ENCODE measurements around the gene RABGAP1. TPM values are rescaled to one million over a fixed set of nuclear protein-coding genes. Genes with fewer than 3 reads are reported as not detected.

The RABGAP1 gene
- total RNA-seq, 1 donor from 2014 or later, result 80.2 TPM

GRCh38 chr9:122941582-122942234 lies 888 bp downstream of the RABGAP1 start:
- H3K27ac Mint-ChIP-seq (ENCODE audit: unreplicated experiment), result peak overlapping the region; percentile 93
- H3K4me1 Mint-ChIP-seq (ENCODE audit: low read depth, unreplicated experiment), result no peaks in the 10 kb centered on the region
- DNase-seq, result no peak
- peaks cover 7% of the 10 kb centered on the region for H3K9me3 Mint-ChIP-seq (ENCODE audit: unreplicated experiment)
- peaks cover 3% of the 10 kb centered on the region for H3K27me3 Mint-ChIP-seq (ENCODE audit: unreplicated experiment)
- peak overlapping the region; percentile 95 for H3K4me3 Mint-ChIP-seq (ENCODE audit: unreplicated experiment)
- no peak for TF ChIP-seq CTCF (IDR thresholded peaks at IDR 0.05; ENCODE audit: partially characterized antibody, unreplicated experiment)
- no peaks in the 10 kb centered on the region for H3K36me3 Mint-ChIP-seq (ENCODE audit: unreplicated experiment)

- TF ChIP-seq CTCF (IDR thresholded peaks at IDR 0.05; ENCODE audit: partially characterized antibody, unreplicated experiment), result no peak
- peaks cover 6% of the 10 kb centered on the region for H3K4me1 Mint-ChIP-seq (ENCODE audit: low read depth, unreplicated experiment)
Observed at GRCh38 chr9:122944960-122945888, 4.4 kb downstream of the RABGAP1 start.

GRCh38 chr9:122946461-122947005 lies 5.7 kb downstream of the RABGAP1 start:
- H3K27ac Mint-ChIP-seq (ENCODE audit: unreplicated experiment), result no peak overlapping the region
- no peaks in the 10 kb centered on the region for H3K36me3 Mint-ChIP-seq (ENCODE audit: unreplicated experiment)
- peaks cover 3% of the 10 kb centered on the region for H3K9me3 Mint-ChIP-seq (ENCODE audit: unreplicated experiment)
- no peak for DNase-seq
- no peak for TF ChIP-seq CTCF (IDR thresholded peaks at IDR 0.05; ENCODE audit: partially characterized antibody, unreplicated experiment)
- H3K4me1 Mint-ChIP-seq (ENCODE audit: low read depth, unreplicated experiment), result peaks cover 6% of the 10 kb centered on the region
- no peak overlapping the region for H3K4me3 Mint-ChIP-seq (ENCODE audit: unreplicated experiment)
- H3K27me3 Mint-ChIP-seq (ENCODE audit: unreplicated experiment), result peaks cover under 1% of the 10 kb centered on the region

More at GRCh38 chr9:122944960-122945888, 4.4 kb downstream of the RABGAP1 start:
- Mint-ChIP-seq H3K9me3 (ENCODE audit: unreplicated experiment) (peaks cover 7% of the 10 kb centered on the region), H3K36me3 (ENCODE audit: unreplicated experiment) (no peaks in the 10 kb centered on the region), H3K27ac (ENCODE audit: unreplicated experiment) (no peak overlapping the region), H3K4me3 (ENCODE audit: unreplicated experiment) (no peak overlapping the region), H3K27me3 (ENCODE audit: unreplicated experiment) (peaks cover 3% of the 10 kb centered on the region)
- DNase-seq, result no peak

- Mint-ChIP-seq H3K27ac (ENCODE audit: unreplicated experiment) (no peak overlapping the region), H3K4me3 (ENCODE audit: unreplicated experiment) (no peak overlapping the region), H3K36me3 (ENCODE audit: unreplicated experiment) (no peaks in the 10 kb centered on the region), H3K27me3 (ENCODE audit: unreplicated experiment) (no peaks in the 10 kb centered on the region), H3K9me3 (ENCODE audit: unreplicated experiment) (no peaks in the 10 kb centered on the region), H3K4me1 (ENCODE audit: low read depth, unreplicated experiment) (peaks cover 6% of the 10 kb centered on the region)
- TF ChIP-seq CTCF (IDR thresholded peaks at IDR 0.05; ENCODE audit: partially characterized antibody, unreplicated experiment), result no peak
- no peak for DNase-seq
Observed at GRCh38 chr9:122948313-122948712, 7.5 kb downstream of the RABGAP1 start.

Measured in glutamatergic neuron (in vitro differentiated cells).